Activated T-cell treated with anti-CD3 and anti-CD28 coated beads for 48 hours (primary cell): Measurements from ENCODE around the gene PRPF6.

ENCODE experiments used
- DNase-seq: peaks from one replicate; pipeline ENCODE4 v3.0.0-alpha.2; 2020; ENCODE audit warnings: low read depth

PRPF6 gene

GRCh38 chr20:63945921-63946920 lies 34.7 kb upstream of the PRPF6 start:
- DNase-seq: no peak

- no peak for DNase-seq
These were observed 33.8 kb upstream of the PRPF6 start for GRCh38 chr20:63946986-63947637.

GRCh38 chr20:63947638-63948456 lies 33.1 kb upstream of the PRPF6 start:
- no peak for DNase-seq

GRCh38 chr20:63950701-63951397 lies 30.1 kb upstream of the PRPF6 start:
- no peak for DNase-seq

- DNase-seq: no peak
These were observed 29.3 kb upstream of the PRPF6 start for GRCh38 chr20:63951398-63952209.

GRCh38 chr20:63952210-63952535 lies 28.8 kb upstream of the PRPF6 start:
- DNase-seq: no peak

GRCh38 chr20:63952769-63953168 lies 28.2 kb upstream of the PRPF6 start:
- no peak for DNase-seq

GRCh38 chr20:63953764-63954429 lies 27.0 kb upstream of the PRPF6 start:
- no peak for DNase-seq

- no peak for DNase-seq
These were observed 25.6 kb upstream of the PRPF6 start for GRCh38 chr20:63955281-63955826.

GRCh38 chr20:63955827-63956663 lies 24.9 kb upstream of the PRPF6 start, which contains the start of gene UCKL1:
TSS of gene UCKL1 (minus strand) at chr20:63956416. CDS start at chr20:63956372, 44 bp downstream.
- DNase-seq: peak; percentile 84

- DNase-seq: no peak
These were observed 24.3 kb upstream of the PRPF6 start for GRCh38 chr20:63956664-63957003.

GRCh38 chr20:63957004-63957689 lies 23.8 kb upstream of the PRPF6 start:
- peak; percentile 71 for DNase-seq

- DNase-seq: no peak
These were observed 23.1 kb upstream of the PRPF6 start for GRCh38 chr20:63957690-63958441.

GRCh38 chr20:63958471-63958870 lies 22.5 kb upstream of the PRPF6 start:
- no peak for DNase-seq

GRCh38 chr20:63958964-63959698 lies 21.8 kb upstream of the PRPF6 start:
- no peak for DNase-seq

- no peak for DNase-seq
These were observed 21.2 kb upstream of the PRPF6 start for GRCh38 chr20:63959699-63960075.
